Smooth muscle cell (in vitro differentiated cells): ENCODE measurements around the gene RAP1B. TPM values are rescaled to one million over a fixed set of nuclear protein-coding genes. Genes with fewer than 3 reads are reported as not detected.

Experiments
- DNase-seq: peaks from one replicate; lab custom pipeline; 2025; ENCODE audit not compliant: unreplicated experiment; lab: John Stamatoyannopoulos, UW
- H2AFZ ChIP-seq: fragments of 200-600 bp; sonication (generic); 2 replicates; pipeline ENCODE4 v1.6.0; 2016; ENCODE audit warnings: antibody characterized with exemption, low read depth, mild to moderate bottlenecking
- H3F3A ChIP-seq: fragments of 200-600 bp; sonication (generic); 2 replicates; pipeline ENCODE4 v1.6.0; 2017; ENCODE audit warnings: antibody characterized with exemption, low read depth
- H3K27ac ChIP-seq: fragments of 200-600 bp; sonication (generic); 2 replicates; pipeline ENCODE4 v1.5.1; 2016; ENCODE audit warnings: low read depth, mild to moderate bottlenecking
- H3K27me3 ChIP-seq: fragments of 200-600 bp; sonication (generic); 2 replicates; pipeline ENCODE4 v1.6.1; 2016; ENCODE audit warnings: low read depth, mild to moderate bottlenecking
- H3K36me3 ChIP-seq: fragments of 200-600 bp; sonication (generic); 2 replicates; pipeline ENCODE4 v1.5.1; 2016; ENCODE audit warnings: low read depth
- H3K4me1 ChIP-seq: fragments of 200-600 bp; sonication (generic); 2 replicates; pipeline ENCODE4 v1.5.1; 2016; ENCODE audit warnings: low read depth
- H3K4me2 ChIP-seq: fragments of 200-600 bp; sonication (generic); 2 replicates; pipeline ENCODE4 v1.6.0; 2016; ENCODE audit warnings: mild to moderate bottlenecking
- H3K4me3 ChIP-seq: fragments of 200-600 bp; sonication (generic); 2 replicates; pipeline ENCODE4 v1.5.1; 2016; ENCODE audit warnings: mild to moderate bottlenecking
- H3K79me2 ChIP-seq: fragments of 200-600 bp; sonication (generic); 2 replicates; pipeline ENCODE4 v1.6.0; 2016; ENCODE audit warnings: low read depth, mild to moderate bottlenecking
- H3K9ac ChIP-seq: fragments of 200-600 bp; sonication (generic); 2 replicates; pipeline ENCODE4 v1.6.0; 2016; ENCODE audit warnings: low read depth
- H3K9me3 ChIP-seq: fragments of 200-600 bp; sonication (generic); replicated peaks from 2 replicates; pipeline ENCODE4 v1.5.1; 2016; ENCODE audit warnings: low read depth
- H4K20me1 ChIP-seq: fragments of 200-600 bp; sonication (generic); 2 replicates; pipeline ENCODE4 v1.6.0; 2016; ENCODE audit warnings: low read depth
- WGBS: methylation state at CpG from one replicate; pipeline ENCODE4 v1.1.7; 2016; ENCODE audit warnings: low lambda C conversion rate; 5-methylcytosine and 5-hydroxymethylcytosine counted together
- polyA plus RNA-seq: library from polyadenylated mRNA; unstranded; fragments of >200 nt; fragmentation: Nextera tagmentation; extraction: Ambion mirVana; gene quantifications from 2 replicates; pipeline ENCODE4 v1.2.1, GENCODE V29; 2016
- total RNA-seq: library from RNA; depleted of rRNA; stranded (reverse); fragments of >200 nt; gene quantifications from 2 replicates; pipeline ENCODE4 v1.2.3, GENCODE V29; 2014
- TF ChIP-seq, protein P1 (sequence below): fragments of 200-600 bp; sonication (generic); IDR thresholded peaks from 2 replicates; pipeline ENCODE4 v1.5.1; 2017; ENCODE audit warnings: borderline replicate concordance, mild to moderate bottlenecking, antibody characterized with exemption; ENCODE audit not compliant: insufficient read depth, poor library complexity, severe bottlenecking

Gene RAP1B
- total and polyA plus RNA-seq, 2 experiments from 2014 or later, result 236 to 275 TPM

DNA sequence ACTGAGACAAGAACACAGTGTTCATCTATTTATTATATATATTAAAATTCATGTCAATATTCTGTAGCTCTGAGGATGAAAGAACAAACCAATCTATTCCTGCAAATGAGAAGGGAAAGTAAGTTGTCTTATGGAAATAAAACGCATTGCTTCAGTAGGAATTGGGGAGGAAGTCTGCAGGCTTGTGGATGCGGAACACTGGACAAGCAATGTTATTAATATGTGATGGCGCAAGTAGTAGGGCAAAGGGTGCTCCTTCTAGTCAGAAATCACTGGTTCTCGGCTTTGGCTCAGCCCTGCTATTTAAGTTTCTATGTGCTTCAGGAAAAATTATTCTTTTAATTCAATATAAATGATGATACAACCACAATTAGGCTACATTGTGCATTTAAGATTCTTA lies 28.8 kb upstream of the RAP1B start:
- Histone ChIP-seq H3K4me3 (no peak overlapping the region), H4K20me1 (no peaks in the 10 kb centered on the region), H3K4me2 (no peak overlapping the region), H3K9ac (no peak overlapping the region), H2AFZ (no peak overlapping the region), H3K27ac (no peak overlapping the region), H3K9me3 (no peaks in the 10 kb centered on the region), H3F3A (no peaks in the 10 kb centered on the region), H3K27me3 (no peaks in the 10 kb centered on the region), H3K4me1 (no peaks in the 10 kb centered on the region), H3K79me2 (no peaks in the 10 kb centered on the region), H3K36me3 (no peaks in the 10 kb centered on the region)
- WGBS, result 97% methylated on average over 4 of the region's 4 CpGs
- no peak for DNase-seq
- TF ChIP-seq, protein P1, sequence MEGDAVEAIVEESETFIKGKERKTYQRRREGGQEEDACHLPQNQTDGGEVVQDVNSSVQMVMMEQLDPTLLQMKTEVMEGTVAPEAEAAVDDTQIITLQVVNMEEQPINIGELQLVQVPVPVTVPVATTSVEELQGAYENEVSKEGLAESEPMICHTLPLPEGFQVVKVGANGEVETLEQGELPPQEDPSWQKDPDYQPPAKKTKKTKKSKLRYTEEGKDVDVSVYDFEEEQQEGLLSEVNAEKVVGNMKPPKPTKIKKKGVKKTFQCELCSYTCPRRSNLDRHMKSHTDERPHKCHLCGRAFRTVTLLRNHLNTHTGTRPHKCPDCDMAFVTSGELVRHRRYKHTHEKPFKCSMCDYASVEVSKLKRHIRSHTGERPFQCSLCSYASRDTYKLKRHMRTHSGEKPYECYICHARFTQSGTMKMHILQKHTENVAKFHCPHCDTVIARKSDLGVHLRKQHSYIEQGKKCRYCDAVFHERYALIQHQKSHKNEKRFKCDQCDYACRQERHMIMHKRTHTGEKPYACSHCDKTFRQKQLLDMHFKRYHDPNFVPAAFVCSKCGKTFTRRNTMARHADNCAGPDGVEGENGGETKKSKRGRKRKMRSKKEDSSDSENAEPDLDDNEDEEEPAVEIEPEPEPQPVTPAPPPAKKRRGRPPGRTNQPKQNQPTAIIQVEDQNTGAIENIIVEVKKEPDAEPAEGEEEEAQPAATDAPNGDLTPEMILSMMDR, result no peak

- H3K9me3 ChIP-seq, result no peaks in the 10 kb centered on the region
- no peak overlapping the region for H3K4me3 ChIP-seq
- no peaks in the 10 kb centered on the region for H3K36me3 ChIP-seq
- H2AFZ ChIP-seq, result no peak overlapping the region
- no peaks in the 10 kb centered on the region for H3K79me2 ChIP-seq
- H3K27me3 ChIP-seq, result no peaks in the 10 kb centered on the region
- no peaks in the 10 kb centered on the region for H3F3A ChIP-seq
- DNase-seq, result no peak
- no peaks in the 10 kb centered on the region for H3K4me1 ChIP-seq
- H4K20me1 ChIP-seq, result no peaks in the 10 kb centered on the region
- H3K9ac ChIP-seq, result no peak overlapping the region
- WGBS, result 91% methylated on average over 5 of the region's 5 CpGs
- H3K4me2 ChIP-seq, result no peak overlapping the region
- no peak overlapping the region for H3K27ac ChIP-seq
- TF ChIP-seq, protein P1, result no peak
Observed at GRCh38 chr12:68585966-68586365, 24.7 kb upstream of the RAP1B start.

GRCh38 chr12:68587448-68587873 lies 23.2 kb upstream of the RAP1B start:
- no peaks in the 10 kb centered on the region for H3K79me2 ChIP-seq
- no peaks in the 10 kb centered on the region for H4K20me1 ChIP-seq
- TF ChIP-seq, protein P1, result no peak
- no peaks in the 10 kb centered on the region for H3K27me3 ChIP-seq
- H2AFZ ChIP-seq, result no peak overlapping the region
- no peak overlapping the region for H3K4me2 ChIP-seq
- 81% methylated on average over 3 of the region's 3 CpGs for WGBS
- H3F3A ChIP-seq, result no peaks in the 10 kb centered on the region
- no peak overlapping the region for H3K27ac ChIP-seq
- no peaks in the 10 kb centered on the region for H3K4me1 ChIP-seq
- H3K9ac ChIP-seq, result no peak overlapping the region
- no peaks in the 10 kb centered on the region for H3K36me3 ChIP-seq
- H3K4me3 ChIP-seq, result no peak overlapping the region
- no peak for DNase-seq
- H3K9me3 ChIP-seq, result no peaks in the 10 kb centered on the region

GRCh38 chr12:68589194-68589593 lies 21.5 kb upstream of the RAP1B start:
- no peaks in the 10 kb centered on the region for H3K27me3 ChIP-seq
- H3F3A ChIP-seq, result no peaks in the 10 kb centered on the region
- no peaks in the 10 kb centered on the region for H3K4me1 ChIP-seq
- H3K79me2 ChIP-seq, result no peaks in the 10 kb centered on the region
- H3K4me3 ChIP-seq, result no peak overlapping the region
- 93% methylated on average over 3 of the region's 3 CpGs for WGBS
- no peak overlapping the region for H3K27ac ChIP-seq
- TF ChIP-seq, protein P1, result no peak
- no peaks in the 10 kb centered on the region for H4K20me1 ChIP-seq
- no peak overlapping the region for H2AFZ ChIP-seq
- no peaks in the 10 kb centered on the region for H3K9me3 ChIP-seq
- DNase-seq, result no peak
- H3K36me3 ChIP-seq, result no peaks in the 10 kb centered on the region
- no peak overlapping the region for H3K4me2 ChIP-seq
- H3K9ac ChIP-seq, result no peak overlapping the region
